Stimulated activated naive CD4-positive, alpha-beta T cell (primary cell): ENCODE results near the gene SLC38A7.
"Not testable (repeated sequence)": the region's sequence is repeated elsewhere in the genome, so short reads cannot be mapped to it uniquely, and the experiment has no call there.

ENCODE experiments used
- DNase-seq, 6 experiments: peaks; one replicate each; lab custom pipeline; 2025; lab: John Stamatoyannopoulos, UW

The SLC38A7 gene

GRCh38 chr16:58678716-58679115, 5.9 kb downstream of the SLC38A7 start:
- no peak for DNase-seq

GRCh38 chr16:58678269-58678668, 6.3 kb downstream of the SLC38A7 start:
- DNase-seq = no peak

- DNase-seq = no peak
These were observed 13.5 kb downstream of the SLC38A7 start for GRCh38 chr16:58670946-58671583.

GRCh38 chr16:58670177-58670576, 14.4 kb downstream of the SLC38A7 start:
- DNase-seq = no peak

GRCh38 chr16:58665200-58665599, 19.4 kb downstream of the SLC38A7 start:
- no peak for DNase-seq

GRCh38 chr16:58661199-58661830, 23.3 kb downstream of the SLC38A7 start:
- DNase-seq = no peak

- DNase-seq = not testable (repeated sequence)
These were observed 24.7 kb downstream of the SLC38A7 start for GRCh38 chr16:58659911-58660310.

GRCh38 chr16:58658796-58659211, 25.8 kb downstream of the SLC38A7 start:
- DNase-seq = no peak

GRCh38 chr16:58656899-58657298, 27.7 kb downstream of the SLC38A7 start:
- no peak for DNase-seq

GRCh38 chr16:58655215-58655596, 29.4 kb downstream of the SLC38A7 start:
- no peak for DNase-seq

- DNase-seq = no peak
These were observed 29.9 kb downstream of the SLC38A7 start for GRCh38 chr16:58654560-58655214.

GRCh38 chr16:58652741-58653140, 31.8 kb downstream of the SLC38A7 start:
- no peak for DNase-seq

- DNase-seq = no peak
These were observed 32.6 kb downstream of the SLC38A7 start for GRCh38 chr16:58651965-58652348.

GRCh38 chr16:58649707-58650106, 34.9 kb downstream of the SLC38A7 start:
- DNase-seq = no peak

- no peak for DNase-seq
These were observed 37.5 kb downstream of the SLC38A7 start for GRCh38 chr16:58647107-58647506.

GRCh38 chr16:58644765-58645487, 39.6 kb downstream of the SLC38A7 start:
- no peak for DNase-seq

- no peak for DNase-seq
These were observed 40.5 kb downstream of the SLC38A7 start for GRCh38 chr16:58644108-58644507.

GRCh38 chr16:58640949-58641348, 43.6 kb downstream of the SLC38A7 start:
- no peak for DNase-seq

- DNase-seq = no peak
These were observed 44.7 kb downstream of the SLC38A7 start for GRCh38 chr16:58639836-58640235.

- DNase-seq = no peak
These were observed 45.3 kb downstream of the SLC38A7 start for GRCh38 chr16:58639230-58639629.

GRCh38 chr16:58638148-58639036, 46.2 kb downstream of the SLC38A7 start:
- DNase-seq = no peak

GRCh38 chr16:58637021-58637420, 47.5 kb downstream of the SLC38A7 start:
- DNase-seq = not testable (repeated sequence)
